ENCODE data around the gene AAK1.
A peak's percentile ranks its signal among the peaks of the same experiment; 100 is the strongest.
"Not testable (repeated sequence)": the region's sequence is repeated elsewhere in the genome, so short reads cannot be mapped to it uniquely, and the experiment has no call there.

Gene AAK1

GRCh38 chr2:69659941-69660483, 16.5 kb upstream of the AAK1 start:
- DNase-seq (ENCODE audit: low read depth, low spot score), result no peak

- no peak for DNase-seq (ENCODE audit: low read depth, low spot score)
These were observed 15.8 kb upstream of the AAK1 start for GRCh38 chr2:69659349-69659748.

GRCh38 chr2:69652206-69652605, 8.7 kb upstream of the AAK1 start:
- no peak for DNase-seq (ENCODE audit: low read depth, low spot score)

- not testable (repeated sequence) for DNase-seq (ENCODE audit: low read depth, low spot score)
These were observed 3.7 kb upstream of the AAK1 start for GRCh38 chr2:69647196-69647595.

- no peak for DNase-seq (ENCODE audit: low read depth, low spot score)
These were observed 3.2 kb upstream of the AAK1 start for GRCh38 chr2:69646714-69647113.

- no peak for DNase-seq (ENCODE audit: low read depth, low spot score)
These were observed 2.4 kb upstream of the AAK1 start for GRCh38 chr2:69645921-69646320.

GRCh38 chr2:69645031-69645431, 1.5 kb upstream of the AAK1 start:
- no peak for DNase-seq (ENCODE audit: low read depth, low spot score)

GRCh38 chr2:69644506-69644979, 1.0 kb upstream of the AAK1 start:
- no peak for DNase-seq (ENCODE audit: low read depth, low spot score)

- DNase-seq (ENCODE audit: low read depth, low spot score), result peak; percentile 35
These were observed 584 bp downstream of the AAK1 start for GRCh38 chr2:69642709-69643601.

GRCh38 chr2:69641887-69642708, 1.4 kb downstream of the AAK1 start:
- DNase-seq (ENCODE audit: low read depth, low spot score), result no peak

GRCh38 chr2:69641471-69641870, 2.1 kb downstream of the AAK1 start:
- DNase-seq (ENCODE audit: low read depth, low spot score), result no peak

GRCh38 chr2:69639266-69639665, 4.3 kb downstream of the AAK1 start:
- DNase-seq (ENCODE audit: low read depth, low spot score), result no peak

- DNase-seq (ENCODE audit: low read depth, low spot score), result no peak
These were observed 4.9 kb downstream of the AAK1 start for GRCh38 chr2:69638630-69639029.

- DNase-seq (ENCODE audit: low read depth, low spot score), result no peak
These were observed 5.6 kb downstream of the AAK1 start for GRCh38 chr2:69637923-69638322.

- DNase-seq (ENCODE audit: low read depth, low spot score), result no peak
These were observed 7.1 kb downstream of the AAK1 start for GRCh38 chr2:69636395-69636794.

GRCh38 chr2:69635432-69635831, 8.1 kb downstream of the AAK1 start:
- no peak for DNase-seq (ENCODE audit: low read depth, low spot score)

GRCh38 chr2:69634196-69634821, 9.2 kb downstream of the AAK1 start:
- no peak for DNase-seq (ENCODE audit: low read depth, low spot score)

GRCh38 chr2:69631402-69631801, 12.1 kb downstream of the AAK1 start:
- no peak for DNase-seq (ENCODE audit: low read depth, low spot score)

GRCh38 chr2:69629921-69630608, 13.5 kb downstream of the AAK1 start:
- no peak for DNase-seq (ENCODE audit: low read depth, low spot score)

GRCh38 chr2:69628325-69629021, 15.1 kb downstream of the AAK1 start:
- no peak for DNase-seq (ENCODE audit: low read depth, low spot score)
